Inflammatory macrophage treated with lipopolysaccharide for 4 hours (primary cell): Measurements from ENCODE around the gene SMCR8.
"Not testable (repeated sequence)": the region's sequence is repeated elsewhere in the genome, so short reads cannot be mapped to it uniquely, and the experiment has no call there.

Experiments
- DNase-seq: peaks from one replicate; pipeline ENCODE4 v3.0.0-alpha.2; 2020

The SMCR8 gene

DNA sequence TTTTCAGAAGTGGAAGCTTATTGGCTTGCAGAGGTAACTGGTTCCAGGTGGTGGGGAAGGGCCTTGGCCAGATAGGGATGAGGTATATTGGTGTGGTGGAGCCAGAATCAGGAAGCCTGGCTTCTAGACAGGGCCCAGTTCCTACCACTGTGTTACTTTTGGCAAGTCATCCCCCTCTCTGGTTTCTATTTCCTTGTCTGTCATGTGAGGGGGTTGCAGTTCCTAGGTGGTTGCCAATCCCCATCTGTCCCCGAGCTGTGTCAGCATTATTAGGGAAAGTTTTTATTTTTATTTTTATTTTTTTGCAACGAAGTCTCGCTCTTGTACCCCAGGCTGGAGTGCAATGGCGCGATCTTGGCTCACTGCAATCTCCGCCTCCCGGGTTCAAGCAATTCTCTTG lies 3.0 kb downstream of the SMCR8 start:
- DNase-seq = peak; percentile 70

DNA sequence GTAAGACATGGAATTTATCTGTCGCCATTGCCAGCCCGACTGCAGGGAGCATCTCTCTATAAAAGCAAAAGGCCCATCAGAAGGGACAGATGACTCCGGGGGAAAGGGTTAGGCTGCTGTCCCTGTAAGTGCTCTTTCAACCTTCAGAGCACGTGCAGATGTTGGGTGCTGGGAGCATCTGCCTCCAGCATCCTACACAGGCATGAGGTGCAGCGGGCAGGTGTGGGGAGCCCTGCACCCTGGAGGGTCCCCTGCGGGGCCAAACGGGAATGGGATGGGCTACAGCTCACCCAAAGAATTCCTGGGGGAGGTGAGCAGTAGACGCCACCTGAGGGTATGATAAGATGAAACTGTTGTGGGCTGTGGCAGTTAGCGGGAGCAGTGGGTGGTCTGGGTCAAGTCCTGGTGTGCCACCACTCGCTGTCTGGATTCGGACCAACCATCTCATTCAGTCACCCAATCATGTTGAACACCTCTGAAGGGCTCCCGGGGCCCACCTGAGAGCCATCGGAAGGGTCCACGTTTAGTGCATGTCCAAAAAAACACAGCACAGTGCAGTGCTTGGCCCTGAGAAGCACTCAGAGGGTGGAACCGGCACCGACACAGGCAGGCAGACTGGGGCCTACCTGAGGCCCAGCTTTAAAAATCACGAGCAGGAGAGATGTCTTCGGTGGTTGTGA lies 3.8 kb downstream of the SMCR8 start:
- DNase-seq = no peak

DNA sequence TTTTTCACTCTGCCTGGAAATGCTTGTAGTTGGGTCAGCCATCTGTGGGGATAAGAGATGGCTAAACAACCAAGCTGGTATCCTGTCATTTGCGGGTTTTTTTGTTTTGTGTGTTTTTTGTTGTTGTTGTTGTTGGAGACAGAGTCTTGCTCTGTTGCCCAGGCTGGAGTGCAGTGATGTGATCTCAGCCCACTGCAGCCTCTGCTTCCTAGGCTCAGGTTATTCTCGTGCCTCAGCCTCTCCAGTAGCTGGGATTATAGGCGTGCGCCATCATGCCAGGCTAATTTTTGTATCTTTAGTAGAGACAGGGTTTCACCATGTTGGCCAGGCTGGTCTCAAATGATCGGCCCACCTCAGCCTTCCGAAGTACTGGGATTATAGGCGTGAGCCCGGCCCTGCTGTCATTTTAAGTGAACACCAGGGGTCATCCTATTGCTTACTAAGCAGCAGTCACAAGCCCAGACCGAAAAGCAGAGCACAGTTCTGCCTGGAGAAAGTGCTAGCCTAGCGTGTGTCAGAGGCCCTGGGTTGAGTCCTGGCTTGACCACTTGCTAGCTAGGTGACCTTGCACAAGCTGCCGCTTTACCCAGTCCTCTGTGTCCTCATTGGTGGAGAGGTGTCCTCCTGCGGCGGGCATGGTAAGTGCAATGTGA lies 4.6 kb downstream of the SMCR8 start:
- DNase-seq = peak; percentile 49

DNA sequence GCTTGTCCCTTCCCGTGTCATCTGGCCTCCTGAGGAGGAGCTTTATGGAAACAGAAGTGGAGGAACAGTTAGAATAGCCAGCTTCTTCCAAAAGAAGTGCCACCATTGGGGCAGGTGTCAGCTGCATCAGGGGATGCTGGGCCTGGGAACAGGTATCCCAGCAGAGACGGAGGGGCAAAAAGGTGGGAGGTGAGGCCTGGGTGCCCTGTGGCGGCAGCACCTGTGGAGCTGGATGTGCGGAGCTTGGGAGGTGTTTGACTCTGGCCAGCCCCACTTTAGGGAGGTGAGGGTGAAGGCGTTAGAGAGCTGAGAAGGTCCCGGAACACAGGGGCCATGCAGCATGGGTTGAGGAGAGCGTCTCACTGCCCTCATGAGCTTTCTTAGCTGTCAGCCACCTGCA lies 5.2 kb downstream of the SMCR8 start:
- no peak for DNase-seq

DNA sequence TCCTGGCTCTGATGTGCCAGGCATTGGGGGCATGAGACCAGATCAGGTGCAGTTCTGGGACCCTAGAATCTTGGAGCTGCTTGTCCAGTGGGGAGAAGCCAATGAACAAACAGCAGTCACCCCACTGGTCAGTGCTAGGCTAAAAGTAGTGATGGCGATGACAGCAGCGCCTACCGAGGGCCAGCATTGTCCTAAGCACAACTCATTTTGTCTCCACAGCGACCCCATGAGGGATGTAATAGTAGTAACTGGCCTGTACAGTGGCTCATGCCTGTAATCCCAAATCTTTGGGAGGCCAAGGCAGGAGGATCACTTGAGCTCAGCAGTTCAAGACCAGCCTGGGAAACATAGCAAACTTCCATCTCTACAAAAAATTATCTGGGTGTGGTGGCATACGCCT lies 6.2 kb downstream of the SMCR8 start:
- no peak for DNase-seq

DNA sequence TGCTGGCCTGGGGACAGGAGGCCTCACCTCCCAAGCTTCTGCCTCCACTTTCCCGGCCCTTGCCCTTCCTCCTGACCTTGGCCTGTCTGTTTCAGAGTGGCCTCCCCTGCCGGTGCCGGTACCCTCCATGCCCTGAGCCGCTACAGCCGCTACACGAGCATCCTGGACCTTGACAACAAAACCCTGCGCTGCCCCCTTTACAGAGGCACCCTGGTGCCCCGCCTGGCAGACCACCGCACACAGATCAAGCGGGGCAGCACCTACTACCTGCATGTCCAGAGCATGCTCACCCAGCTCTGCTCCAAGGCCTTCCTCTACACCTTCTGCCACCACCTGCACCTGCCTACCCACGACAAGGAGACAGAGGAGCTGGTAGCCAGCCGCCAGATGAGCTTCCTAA lies 7.4 kb downstream of the SMCR8 start:
- DNase-seq = no peak

DNA sequence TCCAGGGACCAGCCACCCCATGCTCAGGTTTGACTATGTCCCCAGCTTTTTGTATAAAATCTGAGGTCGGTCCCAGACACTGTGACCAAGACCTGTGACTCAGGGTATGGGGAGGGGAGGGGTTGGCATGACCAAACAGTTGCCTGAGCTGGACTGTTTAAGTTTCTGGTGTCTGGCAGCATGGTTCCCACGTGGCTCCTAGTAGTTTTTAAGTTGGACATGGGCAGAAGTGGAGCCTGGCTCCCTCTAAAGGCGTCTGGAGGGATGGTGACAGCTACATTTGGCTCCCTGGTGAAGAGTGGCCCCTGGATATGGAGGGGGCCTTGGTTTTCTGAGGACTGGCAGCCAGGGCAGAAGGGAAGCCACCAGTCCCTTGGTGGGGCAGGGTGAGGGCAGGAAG lies 7.9 kb downstream of the SMCR8 start:
- peak; percentile 10 for DNase-seq

DNA sequence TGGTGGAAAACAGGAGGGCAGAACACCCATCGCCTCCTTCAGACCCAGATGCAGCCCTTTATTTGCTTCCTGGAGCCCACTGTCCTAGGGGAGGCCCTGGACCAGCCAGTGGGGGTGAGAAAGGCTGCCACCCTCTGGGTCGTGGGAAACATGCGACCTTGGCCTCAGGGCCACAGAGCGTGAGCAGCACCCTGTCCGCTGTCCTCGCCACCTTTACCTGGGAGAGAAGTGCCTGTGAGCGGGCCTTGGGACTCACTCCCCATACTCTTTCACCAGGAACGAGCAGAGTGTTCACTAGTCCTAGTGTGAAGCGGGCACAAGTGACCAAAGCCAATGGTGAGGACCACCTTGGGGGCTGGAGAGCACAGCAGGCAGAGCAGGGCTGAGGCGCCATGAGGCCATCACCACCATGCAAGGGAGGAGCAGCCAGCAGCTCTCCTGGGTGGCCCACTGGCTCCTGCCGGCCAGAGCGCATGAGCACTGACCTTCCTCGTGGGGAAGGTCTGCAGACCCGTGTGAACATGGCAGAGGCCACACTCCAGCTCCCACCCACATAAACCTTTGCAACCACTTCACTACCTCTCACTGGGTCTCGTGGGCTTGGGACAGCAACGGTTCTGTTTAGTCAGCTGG lies 8.5 kb downstream of the SMCR8 start:
- DNase-seq = no peak

DNA sequence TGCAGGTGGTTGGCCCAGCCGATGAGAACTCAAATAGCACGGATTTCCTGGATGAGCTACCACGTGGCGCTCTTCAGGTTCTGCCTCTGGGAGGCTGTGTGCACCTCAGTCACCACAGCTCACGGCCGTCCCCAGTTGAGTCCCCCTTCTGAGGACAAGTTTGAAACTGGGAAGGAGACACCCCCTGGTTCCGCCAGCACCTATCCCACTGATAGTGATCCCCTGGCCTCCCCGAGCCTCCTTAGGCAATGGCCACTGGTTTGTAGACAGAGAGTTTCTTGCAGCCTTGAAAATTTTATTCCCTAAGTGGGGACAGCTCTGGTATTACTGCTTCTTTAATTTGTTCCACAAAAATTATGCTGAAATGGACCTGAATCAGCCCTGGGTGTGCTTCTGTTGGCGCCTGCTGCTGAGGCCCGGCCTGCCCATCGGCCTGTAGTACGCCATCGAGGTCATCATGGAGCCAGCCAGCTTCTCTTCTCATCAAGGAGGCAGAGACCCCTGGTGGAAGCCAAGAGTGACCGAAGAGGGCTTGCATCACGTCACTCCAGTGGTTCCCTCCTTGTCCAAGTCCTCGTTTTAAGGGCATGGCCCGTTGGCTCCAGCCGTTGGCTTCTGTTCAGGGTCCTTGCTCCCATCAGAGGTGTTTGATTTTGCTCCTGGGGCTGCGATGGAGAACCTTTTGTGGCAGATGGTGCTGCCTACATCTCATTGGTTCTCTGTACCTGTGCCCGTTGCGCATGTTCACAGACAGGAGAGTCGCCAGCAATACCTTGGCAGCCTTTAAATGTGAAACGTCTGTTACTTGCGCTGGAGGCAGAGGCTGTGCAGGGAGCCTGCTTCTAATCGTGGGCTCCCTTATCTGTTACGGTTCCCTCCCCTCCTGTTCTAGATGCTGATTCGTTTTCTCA lies 9.3 kb downstream of the SMCR8 start:
- no peak for DNase-seq

DNA sequence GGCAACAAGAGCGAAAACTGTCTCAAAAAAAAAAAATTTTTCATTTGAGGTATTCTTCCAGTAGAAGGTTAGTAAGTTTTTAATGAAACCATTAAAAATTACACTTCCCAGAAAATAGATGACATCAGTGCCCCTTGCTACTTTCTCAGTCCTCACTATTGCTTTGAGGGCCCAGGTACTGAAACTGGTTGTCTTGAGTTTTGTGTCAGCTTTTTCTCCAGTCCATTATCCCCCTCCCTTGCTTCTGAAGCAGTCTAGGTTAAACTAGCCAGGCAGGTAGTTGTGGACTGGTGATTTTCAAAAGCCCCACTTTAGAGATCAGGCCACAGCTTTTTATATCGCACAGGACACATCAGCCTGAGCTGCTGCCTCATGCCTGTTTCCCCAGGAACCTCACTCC lies 10.9 kb downstream of the SMCR8 start:
- no peak for DNase-seq

DNA sequence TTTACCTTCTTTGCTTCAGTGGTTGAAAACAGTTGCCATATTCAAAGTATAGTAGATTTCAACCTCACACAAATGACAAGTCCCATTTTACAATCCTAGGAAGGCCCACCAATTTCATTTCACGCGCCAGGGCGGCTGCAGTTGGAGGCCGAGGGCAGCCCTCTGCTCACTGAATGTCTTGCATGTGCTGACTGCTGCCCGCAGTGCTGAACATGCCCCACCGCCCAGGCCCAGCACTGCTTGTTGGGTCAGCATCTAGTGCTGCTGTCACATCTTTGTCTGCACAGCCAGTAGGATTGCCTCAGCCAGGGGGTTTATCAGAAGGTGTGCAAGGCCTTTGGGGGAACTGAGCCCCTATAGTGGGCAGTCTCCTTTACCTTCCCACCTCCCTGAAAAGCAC lies 11.5 kb downstream of the SMCR8 start:
- DNase-seq = no peak

DNA sequence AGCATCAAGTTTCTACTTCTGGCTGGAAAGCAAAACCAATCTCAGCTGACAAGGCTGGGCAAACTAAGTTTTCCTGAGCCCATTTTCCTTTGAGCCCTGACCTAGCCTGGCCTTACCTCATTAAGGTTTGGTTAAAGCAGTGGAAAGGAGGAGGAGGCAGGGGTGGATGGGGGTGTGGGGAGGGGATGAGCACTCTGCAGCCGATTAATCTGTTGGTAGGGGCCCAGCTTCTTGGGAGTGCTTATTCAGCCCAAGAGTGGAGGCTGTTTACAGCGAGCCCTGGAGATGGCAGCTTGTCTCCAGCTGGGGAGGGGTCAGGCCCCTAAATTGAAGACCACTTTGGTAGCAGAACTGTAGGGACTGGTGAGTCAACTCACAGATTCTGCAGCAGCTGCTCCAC lies 12.0 kb downstream of the SMCR8 start:
- no peak for DNase-seq

DNA sequence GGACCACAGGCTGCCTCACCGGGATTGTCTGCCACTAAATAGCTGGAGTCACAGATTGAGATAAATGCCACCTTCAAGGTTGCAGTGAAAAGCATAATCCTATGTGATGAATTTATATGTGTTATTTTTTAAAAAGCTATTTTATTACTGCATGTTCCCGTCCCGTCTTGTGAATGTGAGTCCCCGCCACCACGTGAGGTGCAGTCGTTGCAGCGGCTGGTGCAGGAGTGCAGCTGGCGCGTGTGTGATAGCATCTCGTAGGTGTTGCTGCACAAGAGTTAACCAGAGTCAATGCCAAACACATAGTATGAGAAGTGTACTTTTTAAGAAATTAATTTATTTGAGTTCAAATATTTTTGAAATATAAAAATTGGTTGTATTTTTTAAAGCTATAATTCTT lies 12.5 kb downstream of the SMCR8 start:
- DNase-seq = no peak

DNA sequence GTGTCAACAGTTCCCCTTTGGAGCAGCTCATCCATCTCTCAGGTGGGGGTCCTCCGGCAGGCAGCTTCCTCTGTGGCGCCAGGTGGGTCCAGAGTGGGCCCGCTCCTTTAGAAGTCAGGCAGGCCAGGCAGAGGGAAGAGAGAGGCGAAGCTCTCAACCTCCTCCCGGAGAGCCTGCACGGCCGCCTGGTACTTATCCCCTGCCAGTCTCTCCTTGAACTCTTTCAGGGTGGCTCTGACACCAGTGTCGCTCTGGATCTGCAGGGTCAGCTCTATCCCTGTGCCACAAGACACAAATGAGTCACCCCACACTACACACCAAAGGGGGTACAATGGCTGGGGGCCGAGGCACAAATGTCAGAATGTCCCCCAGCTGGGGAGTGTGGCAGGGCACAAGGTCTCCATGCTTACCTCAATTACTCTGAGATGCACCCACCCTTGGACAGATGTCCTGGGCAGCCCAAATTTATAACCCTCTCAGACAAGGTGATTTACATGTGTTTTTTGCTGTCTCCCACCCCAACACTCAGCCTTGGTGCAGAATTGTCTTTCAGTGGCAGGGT lies 13.6 kb downstream of the SMCR8 start:
- no peak for DNase-seq

DNA sequence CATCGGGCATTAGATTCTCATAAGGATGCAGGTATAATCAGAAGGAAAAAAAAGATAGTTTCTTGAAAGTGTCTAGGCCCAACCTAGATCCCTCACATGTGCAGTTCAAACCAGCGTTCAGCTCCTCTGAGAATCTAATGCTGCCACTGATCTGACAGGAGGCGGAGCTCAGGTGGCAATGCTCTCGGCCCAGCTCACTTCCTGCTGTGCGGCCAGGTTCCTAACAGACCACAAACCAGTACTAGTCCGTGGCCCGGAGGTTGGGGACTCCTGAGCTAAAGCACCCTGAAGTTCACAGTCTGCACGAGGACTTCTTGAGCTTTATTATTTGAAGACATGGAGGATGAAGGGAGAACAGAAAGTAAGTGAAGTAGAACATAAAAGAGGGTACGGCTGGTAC lies 16.8 kb downstream of the SMCR8 start:
- no peak for DNase-seq

DNA sequence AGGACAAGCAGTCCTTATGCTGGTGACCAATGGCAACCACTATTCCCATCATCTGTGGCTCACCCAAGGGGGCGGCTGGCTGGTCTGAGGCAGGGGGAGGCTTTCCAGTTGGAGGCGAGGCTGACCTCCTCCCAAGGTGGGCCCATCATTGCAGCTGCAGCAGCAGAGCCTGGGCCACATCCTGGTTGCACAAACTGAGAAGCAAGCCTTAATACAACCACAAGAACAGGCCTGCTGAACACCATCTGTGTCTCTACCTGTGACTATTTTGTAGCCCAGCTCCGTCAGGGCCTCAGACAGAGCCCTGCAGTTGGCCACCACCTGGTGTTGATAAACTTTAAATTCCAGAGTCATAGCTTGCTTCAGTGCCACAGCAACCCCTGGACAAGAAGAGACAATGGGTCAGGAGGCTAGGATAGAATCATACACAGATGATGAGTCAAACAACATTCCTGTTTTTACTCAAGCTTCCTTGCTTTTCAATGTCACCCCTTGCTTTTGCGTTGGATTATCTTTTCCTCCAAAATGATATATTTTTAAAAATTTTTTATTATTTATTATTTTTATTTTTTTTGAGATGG lies 17.9 kb downstream of the SMCR8 start:
- no peak for DNase-seq

DNA sequence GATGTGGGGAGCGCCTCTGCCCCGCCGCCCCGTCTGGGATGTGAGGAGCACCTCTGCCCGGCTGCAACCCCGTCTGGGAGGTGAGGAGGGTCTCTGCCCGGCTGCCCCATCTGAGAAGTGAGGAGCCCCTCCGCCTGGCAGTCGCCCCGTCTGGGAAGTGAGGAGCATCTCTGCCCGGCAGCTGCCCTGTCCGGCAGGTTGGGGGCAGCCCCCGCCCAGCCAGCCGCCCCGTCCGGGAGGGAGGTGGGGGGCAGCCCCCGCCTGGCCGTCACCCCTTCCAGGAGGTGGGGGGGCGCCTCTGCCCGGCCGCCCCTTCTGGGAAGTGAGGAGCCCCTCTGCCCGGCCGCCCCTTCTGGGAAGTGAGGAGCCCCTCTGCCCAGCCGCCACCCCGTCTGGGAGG lies 23.1 kb downstream of the SMCR8 start:
- DNase-seq = not testable (repeated sequence)

DNA sequence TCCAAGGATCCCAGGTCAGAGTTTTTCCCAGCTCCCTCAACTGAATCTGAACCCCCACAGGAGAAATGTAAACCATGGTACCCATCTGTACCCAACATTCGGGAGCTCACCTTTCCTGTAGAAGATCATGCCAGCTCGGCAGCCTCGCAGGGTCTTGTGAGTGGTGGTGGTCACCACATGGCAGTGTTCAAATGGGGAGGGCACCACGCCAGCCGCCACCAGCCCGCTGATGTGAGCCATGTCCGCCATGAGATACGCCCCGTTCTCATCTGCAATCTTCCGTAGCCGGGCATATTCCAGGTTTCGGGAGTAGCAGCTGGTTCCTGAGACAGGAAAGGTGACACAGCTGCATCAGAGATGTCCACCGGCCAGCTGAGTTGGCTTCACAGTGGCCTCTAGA lies 24.8 kb downstream of the SMCR8 start:
- DNase-seq = no peak

DNA sequence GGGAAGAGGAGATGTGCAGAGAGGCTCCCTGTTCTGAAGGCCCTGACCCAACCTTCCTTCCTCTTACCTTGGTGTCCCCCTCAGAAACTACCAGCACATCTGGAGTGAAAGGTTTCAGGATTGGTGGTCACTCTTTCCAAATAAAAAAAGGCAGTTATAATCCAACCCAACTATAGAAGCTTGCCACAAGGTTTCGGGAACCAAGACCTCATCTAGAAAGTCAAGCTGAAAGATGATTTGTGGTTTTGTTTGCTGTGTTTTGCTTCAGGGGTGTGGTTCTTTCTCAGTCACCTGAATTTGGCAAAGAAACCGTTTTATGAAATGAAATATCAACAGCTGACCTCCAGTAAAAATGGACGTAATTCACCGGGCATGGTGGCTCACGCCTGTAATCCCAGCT lies 28.9 kb downstream of the SMCR8 start:
- DNase-seq = no peak

DNA sequence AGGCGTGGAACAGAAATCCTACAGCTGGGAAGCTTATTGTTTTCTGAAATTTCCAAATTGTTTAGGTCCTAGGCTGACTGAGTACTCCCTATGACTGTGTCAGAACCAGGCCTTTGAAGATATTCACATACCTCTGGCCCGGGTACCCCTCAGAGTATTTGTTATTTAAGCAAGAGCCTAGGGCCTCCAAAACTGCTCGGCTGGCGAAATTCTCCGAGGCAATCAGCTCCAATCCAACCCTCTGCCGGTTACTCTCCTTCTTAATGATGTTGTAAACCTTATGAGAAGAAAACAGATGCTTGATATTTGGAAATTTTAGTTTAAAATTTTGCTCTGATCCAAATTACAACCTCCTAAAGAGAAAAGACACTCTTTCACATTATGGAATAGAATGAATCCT lies 38.4 kb downstream of the SMCR8 start:
- DNase-seq = no peak

DNA sequence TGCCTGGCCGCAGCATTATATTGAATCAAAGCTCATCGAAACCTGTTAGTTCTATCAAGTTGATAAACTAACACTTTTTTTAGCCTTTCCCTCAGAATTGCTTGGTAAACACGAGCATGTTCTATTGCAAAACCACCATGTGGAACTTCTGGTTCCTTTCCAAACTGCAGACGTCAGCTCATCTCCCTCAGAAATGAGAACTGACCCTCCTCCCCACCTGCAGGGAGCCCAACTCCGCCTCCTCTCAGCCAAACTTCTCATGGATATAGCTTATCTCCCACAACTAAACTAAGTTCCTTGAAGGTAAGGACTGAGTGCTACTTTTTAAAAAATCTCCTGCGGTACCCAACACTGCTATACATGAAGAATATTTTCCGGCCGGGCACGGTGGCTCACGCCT lies 41.5 kb downstream of the SMCR8 start:
- peak; percentile 72 for DNase-seq

DNA sequence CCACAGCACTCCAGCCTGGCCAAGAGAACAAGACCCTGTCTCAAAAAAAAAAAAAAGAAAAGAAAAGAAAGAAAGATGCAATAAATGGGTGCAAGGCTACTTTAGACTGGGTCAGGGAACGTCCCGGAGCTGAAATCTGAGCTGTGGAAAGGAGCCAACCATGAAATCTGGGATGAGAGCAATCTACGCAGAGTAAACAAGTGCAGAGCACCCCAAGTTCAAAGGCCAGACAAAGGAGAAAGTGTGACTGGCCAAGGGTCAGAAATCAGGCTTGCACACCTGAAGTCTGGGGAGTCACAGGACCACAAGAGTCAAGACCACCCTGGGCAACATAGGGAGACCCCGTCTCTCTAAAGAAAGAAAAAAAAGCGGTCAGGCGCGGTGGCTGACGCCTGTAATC lies 45.4 kb downstream of the SMCR8 start:
- no peak for DNase-seq
